Measurements from ENCODE around the gene STK39. TPM values are rescaled to one million over a fixed set of nuclear protein-coding genes. Genes with fewer than 3 reads are reported as not detected.

Gene STK39
- polyA plus RNA-seq, 1 donor (not counting 4 experiments of a cell fraction or from before 2014, with no cell fraction given): 20.7 TPM

DNA sequence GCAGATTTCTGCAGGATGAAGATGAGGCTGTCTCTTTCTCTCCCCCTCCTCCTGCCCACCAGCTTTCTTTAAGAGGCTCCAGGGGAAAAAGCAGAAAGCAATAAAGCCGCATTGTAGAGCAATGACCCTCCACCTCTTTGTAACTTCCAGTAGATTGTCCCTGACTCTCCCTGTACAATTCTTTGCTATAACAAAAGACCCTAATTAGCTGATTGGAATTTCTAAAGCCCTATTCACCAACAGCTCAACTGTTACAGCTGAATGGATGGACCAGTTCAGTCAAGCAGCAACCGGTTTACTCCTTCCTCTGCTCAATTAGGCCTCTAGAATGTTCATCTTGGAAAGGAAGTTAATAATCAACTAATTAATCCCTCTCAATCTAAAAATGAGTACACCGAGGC, 301.0 kb downstream of the STK39 start:
- Histone ChIP-seq H3K4me1 (ENCODE audit: control insufficient read depth, extremely low read depth, insufficient read depth, low read length) (no peaks in the 10 kb centered on the region), H3K9me3 (ENCODE audit: control insufficient read depth, low read depth, low read length) (no peaks in the 10 kb centered on the region), H3K4me2 (ENCODE audit: control insufficient read depth, extremely low read depth, insufficient read depth, low read depth, low read length) (no peak overlapping the region), H3K4me3 (ENCODE audit: control insufficient read depth in 2 of 3, extremely low read depth in 1 of 3, insufficient read depth in 2 of 3, low read depth in 1 of 3, low read length in 3 of 3) (no peak overlapping the region), H3K27ac (ENCODE audit: control insufficient read depth, insufficient read depth, low read length) (no peak overlapping the region), H4K20me1 (ENCODE audit: control insufficient read depth, extremely low read depth, insufficient read depth, low read length) (no peaks in the 10 kb centered on the region), H2AFZ (ENCODE audit: control insufficient read depth, low read length) (no peak overlapping the region), H3K9ac (ENCODE audit: control insufficient read depth, extremely low read depth, insufficient read depth, low read length) (no peak overlapping the region), H3K27me3 (ENCODE audit: control insufficient read depth, extremely low read depth, insufficient read depth, low read length) (no peaks in the 10 kb centered on the region), H3K9me1 (ENCODE audit: control insufficient read depth, extremely low read depth, insufficient read depth, low read length) (no peaks in the 10 kb centered on the region), H3K36me3 (ENCODE audit: control insufficient read depth in 2 of 2, extremely low read depth in 1 of 2, insufficient read depth in 2 of 2, low read length in 2 of 2) (no peaks in the 10 kb centered on the region), H3K79me2 (ENCODE audit: control insufficient read depth, insufficient read depth, low read length) (no peaks in the 10 kb centered on the region)
- FAIRE-seq (no peak), DNase-seq (ENCODE audit: low read depth, low spot score) (no peak)
- TF ChIP-seq CTCF (optimal IDR thresholded peaks at IDR 0.05 in 1 of 3, IDR thresholded peaks at IDR 0.05 in 1 of 3, conservative IDR thresholded peaks at IDR 0.05 in 1 of 3; ENCODE audit: extremely low read depth in 1 of 3, insufficient read depth in 2 of 3, low read length in 3 of 3) (no peak), EZH2 (IDR thresholded peaks at IDR 0.05; ENCODE audit: low read length) (no peak)
- dilution Hi-C loops (cut with MboI; ENCODE audit: extremely low pct_ligation_motif_present, low sequenced_read_pairs): no loop called here

GRCh38 chr2:167945660-167946368, 301.6 kb downstream of the STK39 start:
- FAIRE-seq: no peak
- Histone ChIP-seq H3K9me3 (ENCODE audit: control insufficient read depth, low read depth, low read length) (no peaks in the 10 kb centered on the region), H3K4me3 (ENCODE audit: control insufficient read depth in 2 of 3, extremely low read depth in 1 of 3, insufficient read depth in 2 of 3, low read depth in 1 of 3, low read length in 3 of 3) (no peak overlapping the region), H2AFZ (ENCODE audit: control insufficient read depth, low read length) (no peak overlapping the region), H3K27ac (ENCODE audit: control insufficient read depth, insufficient read depth, low read length) (no peak overlapping the region), H3K36me3 (ENCODE audit: control insufficient read depth in 2 of 2, extremely low read depth in 1 of 2, insufficient read depth in 2 of 2, low read length in 2 of 2) (no peaks in the 10 kb centered on the region), H3K79me2 (ENCODE audit: control insufficient read depth, insufficient read depth, low read length) (no peaks in the 10 kb centered on the region), H3K9me1 (ENCODE audit: control insufficient read depth, extremely low read depth, insufficient read depth, low read length) (no peaks in the 10 kb centered on the region), H4K20me1 (ENCODE audit: control insufficient read depth, extremely low read depth, insufficient read depth, low read length) (no peaks in the 10 kb centered on the region), H3K27me3 (ENCODE audit: control insufficient read depth, extremely low read depth, insufficient read depth, low read length) (no peaks in the 10 kb centered on the region), H3K4me1 (ENCODE audit: control insufficient read depth, extremely low read depth, insufficient read depth, low read length) (no peaks in the 10 kb centered on the region), H3K9ac (ENCODE audit: control insufficient read depth, extremely low read depth, insufficient read depth, low read length) (no peak overlapping the region), H3K4me2 (ENCODE audit: control insufficient read depth, extremely low read depth, insufficient read depth, low read depth, low read length) (no peak overlapping the region)
- no peak for DNase-seq (ENCODE audit: low read depth, low spot score)
- dilution Hi-C loops (cut with MboI; ENCODE audit: extremely low pct_ligation_motif_present, low sequenced_read_pairs): no loop called here
- TF ChIP-seq CTCF (optimal IDR thresholded peaks at IDR 0.05 in 1 of 3, IDR thresholded peaks at IDR 0.05 in 1 of 3, conservative IDR thresholded peaks at IDR 0.05 in 1 of 3; ENCODE audit: extremely low read depth in 1 of 3, insufficient read depth in 2 of 3, low read length in 3 of 3) (no peak), EZH2 (IDR thresholded peaks at IDR 0.05; ENCODE audit: low read length) (no peak)
